ENCODE results near the gene ZNF165. TPM values are rescaled to one million over a fixed set of nuclear protein-coding genes. Genes with fewer than 3 reads are reported as not detected.
"Not testable (repeated sequence)": the region's sequence is repeated elsewhere in the genome, so short reads cannot be mapped to it uniquely, and the experiment has no call there.

ZNF165 gene
- under 1 TPM; 0.54 to 0.77 TPM for total RNA-seq

- CTCF ChIA-PET = interaction anchor here (0.6 kb wide), 2 partner anchors 104 to 593 kb away, joined by 3 to 4 read pairs; no protein-coding TSS in a partner anchor
- peak within 1 kb of the TSS; percentile 94 for H3K4me3 Mint-ChIP-seq
Measured at GRCh38 chr6:28080381-28080630, at the start of gene ZNF165. ZNF165 (plus strand) TSS chr6:28080568; CDS start chr6:28085481, 4,913 bp downstream.

GRCh38 chr6:28053584-28053983 is 26.8 kb upstream of the ZNF165 start:
- DNase-seq = no peak
- Mint-ChIP-seq H3K4me1 (no peaks in the 10 kb centered on the region), H3K36me3 (ENCODE audit: low read depth) (no peaks in the 10 kb centered on the region), H3K27ac (no peak overlapping the region), H3K4me3 (no peak overlapping the region), H3K9me3 (no peaks in the 10 kb centered on the region), H3K27me3 (peaks cover 27% of the 10 kb centered on the region)
- ChIA-PET CTCF (no interaction called here), POLR2A (interaction anchor here (0.5 to 0.7 kb wide), 2 partner anchors 210 to 781 kb away, joined by 3 read pairs; no protein-coding TSS in a partner anchor)

More at GRCh38 chr6:28080381-28080630, at the start of gene ZNF165:
- H3K9me3 Mint-ChIP-seq; H3K27me3 Mint-ChIP-seq; DNase-seq; POLR2A ChIA-PET; H3K36me3 Mint-ChIP-seq (ENCODE audit: low read depth): not testable (repeated sequence)
- peaks cover 21% of the 10 kb centered on the region for H3K4me1 Mint-ChIP-seq
- H3K27ac Mint-ChIP-seq = peak within 1 kb of the TSS; percentile 94

DNA sequence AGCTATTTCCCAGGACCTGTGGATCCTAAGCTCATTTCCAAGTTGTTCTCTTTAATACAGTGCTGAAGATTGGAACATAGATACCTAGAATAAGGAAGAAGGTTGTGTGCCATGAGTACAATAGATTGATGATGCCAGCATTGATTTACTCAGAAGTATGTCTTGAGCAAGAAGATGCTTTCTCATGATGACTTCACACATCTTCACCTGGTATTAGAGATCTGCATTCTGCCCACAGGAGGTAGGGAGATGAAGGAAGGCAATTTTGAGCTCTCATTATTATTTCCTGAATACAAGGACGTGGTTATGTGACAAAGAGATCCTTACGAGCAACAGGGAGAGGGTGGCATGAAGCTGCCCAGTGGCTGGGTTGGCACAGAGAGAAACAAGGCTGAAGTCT is 20.0 kb upstream of the ZNF165 start:
- H3K36me3 Mint-ChIP-seq (ENCODE audit: low read depth) = no peaks in the 10 kb centered on the region
- ChIA-PET POLR2A (no interaction called here), CTCF (interaction anchor here (0.6 kb wide), 1 partner anchor 17 kb away, joined by 3 read pairs; no protein-coding TSS in a partner anchor)
- no peak overlapping the region for H3K27ac Mint-ChIP-seq
- peaks cover 18% of the 10 kb centered on the region for H3K27me3 Mint-ChIP-seq
- no peak overlapping the region for H3K4me3 Mint-ChIP-seq
- H3K9me3 Mint-ChIP-seq = no peaks in the 10 kb centered on the region
- H3K4me1 Mint-ChIP-seq = peaks cover 4% of the 10 kb centered on the region
- DNase-seq = no peak

DNA sequence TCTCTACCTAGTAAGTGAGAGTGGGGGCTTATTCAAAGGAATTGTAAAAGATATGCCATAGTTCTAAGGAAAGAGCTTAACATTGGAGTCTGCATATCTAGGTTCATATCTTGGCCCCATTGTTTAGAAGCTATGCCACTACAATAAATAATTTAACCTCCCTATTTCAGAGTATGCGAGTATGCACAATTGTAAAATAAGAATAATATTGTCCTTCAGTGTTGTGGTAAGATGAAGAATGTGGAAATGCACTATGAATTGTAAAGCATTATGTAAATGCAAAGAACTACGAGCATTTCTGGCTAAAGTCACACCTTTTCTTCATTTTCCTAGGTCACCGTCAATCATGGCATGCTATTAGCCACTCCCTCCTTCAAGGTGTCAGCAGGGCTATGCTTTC is 16.1 kb upstream of the ZNF165 start:
- H3K27ac Mint-ChIP-seq = no peak overlapping the region
- H3K4me3 Mint-ChIP-seq = no peak overlapping the region
- no peaks in the 10 kb centered on the region for H3K9me3 Mint-ChIP-seq
- H3K27me3 Mint-ChIP-seq = peaks cover 28% of the 10 kb centered on the region
- peaks cover 4% of the 10 kb centered on the region for H3K4me1 Mint-ChIP-seq
- H3K36me3 Mint-ChIP-seq (ENCODE audit: low read depth) = no peaks in the 10 kb centered on the region
- DNase-seq = no peak
- ChIA-PET CTCF (no interaction called here), POLR2A (no interaction called here)

- ChIA-PET CTCF (interaction anchor here (1.2 to 1.3 kb wide), 2 partner anchors 9 to 43 kb away, joined by 3 to 4 read pairs; no protein-coding TSS in a partner anchor), POLR2A (no interaction called here)
- Mint-ChIP-seq H3K27ac (no peak overlapping the region), H3K36me3 (ENCODE audit: low read depth) (no peaks in the 10 kb centered on the region), H3K4me1 (no peaks in the 10 kb centered on the region), H3K9me3 (no peaks in the 10 kb centered on the region), H3K4me3 (no peak overlapping the region), H3K27me3 (peaks cover 27% of the 10 kb centered on the region)
- no peak for DNase-seq
Measured at GRCh38 chr6:28068067-28068466, 12.3 kb upstream of the ZNF165 start.

- DNase-seq; POLR2A ChIA-PET; CTCF ChIA-PET; H3K36me3 Mint-ChIP-seq (ENCODE audit: low read depth); H3K4me3 Mint-ChIP-seq; H3K4me1 Mint-ChIP-seq; H3K9me3 Mint-ChIP-seq; H3K27ac Mint-ChIP-seq: not testable (repeated sequence)
- peaks cover 22% of the 10 kb centered on the region for H3K27me3 Mint-ChIP-seq
Measured at GRCh38 chr6:28070968-28071367, 9.4 kb upstream of the ZNF165 start.

GRCh38 chr6:28078050-28078449 is 2.3 kb upstream of the ZNF165 start:
- CTCF ChIA-PET = interaction anchor here (1.0 to 1.8 kb wide), 3 partner anchors 10 to 27 kb away, joined by 3 to 4 read pairs (median 3); no protein-coding TSS in a partner anchor

GRCh38 chr6:28078836-28079235 is 1.5 kb upstream of the ZNF165 start:
- H3K27me3 Mint-ChIP-seq = no peaks in the 10 kb centered on the region
- DNase-seq = no peak
- H3K36me3 Mint-ChIP-seq (ENCODE audit: low read depth) = peaks cover 2% of the 10 kb centered on the region
- ChIA-PET POLR2A (no interaction called here), CTCF (interaction anchor here (0.5 kb wide), 1 partner anchor 195 kb away, joined by 3 read pairs; no protein-coding TSS in a partner anchor)
- H3K27ac Mint-ChIP-seq = no peak overlapping the region
- H3K9me3 Mint-ChIP-seq = no peaks in the 10 kb centered on the region
- H3K4me1 Mint-ChIP-seq = peaks cover 21% of the 10 kb centered on the region
- H3K4me3 Mint-ChIP-seq = no peak overlapping the region

More at GRCh38 chr6:28078050-28078449, 2.3 kb upstream of the ZNF165 start:
- Mint-ChIP-seq H3K4me1 (peaks cover 20% of the 10 kb centered on the region), H3K36me3 (ENCODE audit: low read depth) (peaks cover 2% of the 10 kb centered on the region), H3K4me3 (no peak overlapping the region), H3K27ac (no peak overlapping the region), H3K27me3 (peaks cover 3% of the 10 kb centered on the region), H3K9me3 (no peaks in the 10 kb centered on the region)
- POLR2A ChIA-PET = no interaction called here
- no peak for DNase-seq

GRCh38 chr6:28080631-28081485 is 490 bp downstream of the ZNF165 start:
- DNase-seq = peak; percentile 88
- Mint-ChIP-seq H3K4me3 (peak overlapping the region; percentile 94), H3K27me3 (no peaks in the 10 kb centered on the region), H3K27ac (peak overlapping the region; percentile 94), H3K36me3 (ENCODE audit: low read depth) (peaks cover 7% of the 10 kb centered on the region), H3K4me1 (peaks cover 21% of the 10 kb centered on the region), H3K9me3 (no peaks in the 10 kb centered on the region)
- ChIA-PET POLR2A (no interaction called here), CTCF (interaction anchor here (0.6 kb wide), 2 partner anchors 25 to 105 kb away, joined by 3 to 4 read pairs; no protein-coding TSS in a partner anchor)

DNA sequence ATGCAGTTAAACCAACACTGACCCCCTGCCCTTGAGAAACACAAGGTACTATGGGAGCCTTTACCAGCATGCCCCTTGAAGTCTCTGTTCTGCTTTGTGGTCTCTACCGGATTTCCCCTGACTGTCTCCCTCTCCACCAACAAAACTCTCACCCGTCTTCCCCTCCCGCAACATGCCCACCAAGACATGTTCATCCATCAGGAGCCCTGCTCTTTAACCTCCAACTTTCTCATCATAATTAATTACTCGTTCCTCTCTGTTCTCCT is 1.1 kb downstream of the ZNF165 start:
- Mint-ChIP-seq H3K36me3 (ENCODE audit: low read depth) (peaks cover 12% of the 10 kb centered on the region), H3K4me3 (peak overlapping the region; percentile 94), H3K4me1 (peaks cover 21% of the 10 kb centered on the region), H3K9me3 (no peaks in the 10 kb centered on the region), H3K27me3 (no peaks in the 10 kb centered on the region), H3K27ac (peak overlapping the region; percentile 94)
- ChIA-PET CTCF (interaction anchor here (0.6 kb wide), 1 partner anchor 24 kb away, joined by 3 read pairs; no protein-coding TSS in a partner anchor), POLR2A (no interaction called here)
- DNase-seq = peak; percentile 40

- POLR2A ChIA-PET = no interaction called here
- Mint-ChIP-seq H3K36me3 (ENCODE audit: low read depth) (peaks cover 17% of the 10 kb centered on the region), H3K4me3 (no peak overlapping the region), H3K27ac (no peak overlapping the region), H3K27me3 (no peaks in the 10 kb centered on the region), H3K9me3 (peaks cover 6% of the 10 kb centered on the region), H3K4me1 (peaks cover 21% of the 10 kb centered on the region)
- CTCF ChIA-PET = no interaction called here
- no peak for DNase-seq
Measured at GRCh38 chr6:28082939-28083338, 2.6 kb downstream of the ZNF165 start.

- DNase-seq = no peak
- H3K27me3 Mint-ChIP-seq = no peaks in the 10 kb centered on the region
- no peak overlapping the region for H3K4me3 Mint-ChIP-seq
- peaks cover 32% of the 10 kb centered on the region for H3K9me3 Mint-ChIP-seq
- ChIA-PET POLR2A (no interaction called here), CTCF (interaction anchor here (1.1 to 1.5 kb wide), 2 partner anchors 16 to 51 kb away, joined by 3 read pairs; no protein-coding TSS in a partner anchor)
- no peak overlapping the region for H3K27ac Mint-ChIP-seq
- no peaks in the 10 kb centered on the region for H3K4me1 Mint-ChIP-seq
- H3K36me3 Mint-ChIP-seq (ENCODE audit: low read depth) = peaks cover 45% of the 10 kb centered on the region
Measured at GRCh38 chr6:28089054-28089453, 8.7 kb downstream of the ZNF165 start.

DNA sequence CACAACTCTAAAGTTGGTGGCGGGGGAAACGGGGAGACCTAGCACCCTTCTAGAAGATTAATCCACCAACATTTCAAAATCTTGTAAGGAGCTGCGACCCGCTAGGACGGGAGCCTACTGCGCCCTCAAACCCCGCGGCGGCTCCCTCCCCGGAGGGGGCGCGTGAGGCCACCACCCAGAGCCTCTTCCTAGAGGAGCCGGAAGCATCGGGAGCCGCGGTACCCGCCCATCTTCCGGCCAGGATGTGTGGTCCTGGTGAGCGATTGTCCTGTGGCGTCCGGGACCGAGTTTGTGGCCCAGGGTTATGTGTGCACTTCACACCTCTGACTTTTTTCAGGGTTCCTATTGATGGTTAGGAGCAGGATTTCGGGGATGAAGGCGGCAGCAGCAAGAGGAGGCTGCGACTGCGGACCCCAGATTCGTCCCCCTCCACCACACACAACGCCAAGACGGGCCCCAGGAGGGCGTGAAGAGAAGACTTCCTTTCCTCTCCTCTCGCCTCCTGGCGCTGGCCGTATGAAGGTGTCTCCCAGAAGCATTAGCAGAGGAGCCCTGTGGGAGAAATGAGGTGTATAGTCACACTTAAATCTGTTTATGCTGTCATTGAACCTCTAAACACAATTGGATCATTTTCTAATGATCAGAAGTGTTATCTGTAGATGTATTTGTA is 10.7 kb downstream of the ZNF165 start:
- Mint-ChIP-seq H3K27me3 (no peaks in the 10 kb centered on the region), H3K4me3 (no peak overlapping the region)

More for the DNA sequence above, 10.7 kb downstream of the ZNF165 start:
- no peak for DNase-seq
- Mint-ChIP-seq H3K9me3 (peaks cover 32% of the 10 kb centered on the region), H3K36me3 (ENCODE audit: low read depth) (peaks cover 37% of the 10 kb centered on the region), H3K27ac (no peak overlapping the region), H3K4me1 (no peaks in the 10 kb centered on the region)
- POLR2A ChIA-PET = no interaction called here
- CTCF ChIA-PET = no interaction called here
